Osteoblast (primary cell): ENCODE results near the gene TENT5A. TPM values are rescaled to one million over a fixed set of nuclear protein-coding genes. Genes with fewer than 3 reads are reported as not detected.

Experiments
- DNase-seq: peaks from one replicate; pipeline ENCODE4 v3.0.0; 2011; ENCODE audit warnings: low spot score, mixed read lengths; ENCODE audit not compliant: insufficient read length; ENCODE audit errors: missing footprints
- H2AFZ ChIP-seq: 2 replicates; pipeline ENCODE4 v1.6.0; 2011; ENCODE audit warnings: mild to moderate bottlenecking, low read length
- H3K27ac ChIP-seq: 2 replicates; pipeline ENCODE4 v1.5.1; 2011; ENCODE audit warnings: mild to moderate bottlenecking, low read depth, low read length, moderate library complexity
- H3K27me3 ChIP-seq: 2 replicates; pipeline ENCODE4 v1.6.0; 2012; ENCODE audit warnings: mild to moderate bottlenecking, control low read depth, inconsistent platforms, low read length, moderate library complexity; ENCODE audit not compliant: insufficient read depth
- H3K36me3 ChIP-seq: 2 replicates; pipeline ENCODE4 v1.5.1; 2011; ENCODE audit warnings: mild to moderate bottlenecking, low read length, control low read depth, moderate library complexity; ENCODE audit not compliant: insufficient read depth
- H3K4me1 ChIP-seq: 2 replicates; pipeline ENCODE4 v1.5.1; 2011; ENCODE audit warnings: mild to moderate bottlenecking, low read length, control low read depth, moderate library complexity; ENCODE audit not compliant: insufficient read depth
- H3K4me2 ChIP-seq: 2 replicates; pipeline ENCODE4 v1.6.0; 2011; ENCODE audit warnings: mild to moderate bottlenecking, low read length; ENCODE audit not compliant: insufficient read depth
- H3K4me3 ChIP-seq: fragments of 200-600 bp; sonication (generic); 3 replicates; pipeline ENCODE4 v1.5.1; 2012; ENCODE audit warnings: mild to moderate bottlenecking, low read length, inconsistent platforms; ENCODE audit not compliant: insufficient read depth
- H3K79me2 ChIP-seq: 2 replicates; pipeline ENCODE4 v1.6.0; 2012; ENCODE audit warnings: mild to moderate bottlenecking, low read length, control low read depth, inconsistent platforms; ENCODE audit not compliant: insufficient read depth
- H3K9me3 ChIP-seq: 2 replicates; pipeline ENCODE4 v1.5.1; 2011; ENCODE audit warnings: low read depth, low read length, control low read depth
- H4K20me1 ChIP-seq: 2 replicates; pipeline ENCODE4 v1.6.0; 2012; ENCODE audit warnings: mild to moderate bottlenecking, low read length, control low read depth; ENCODE audit not compliant: insufficient read depth
- CTCF ChIP-seq: IDR thresholded peaks from 2 replicates; pipeline ENCODE4 v1.5.1; 2011; ENCODE audit warnings: mild to moderate bottlenecking, low read depth, low read length, moderate library complexity; ENCODE audit errors: extremely low read depth
- total RNA-seq: library from RNA; depleted of rRNA; stranded (reverse); fragments of >200 nt; gene quantifications from 2 replicates; pipeline ENCODE4 v1.2.3, GENCODE V29; 2012

The TENT5A gene
- total RNA-seq, 1 donor: 82.9 TPM

GRCh38 chr6:81787313-81788068 lies 35.0 kb upstream of the TENT5A start:
- Histone ChIP-seq H3K27me3 (no peaks in the 10 kb centered on the region), H3K9me3 (no peaks in the 10 kb centered on the region), H3K79me2 (no peaks in the 10 kb centered on the region), H3K4me3 (peak overlapping the region; percentile 34), H3K4me2 (peak overlapping the region; percentile 46), H2AFZ (peak overlapping the region; percentile 53), H4K20me1 (no peaks in the 10 kb centered on the region), H3K27ac (peak overlapping the region; percentile 32), H3K36me3 (no peaks in the 10 kb centered on the region), H3K4me1 (peaks cover 14% of the 10 kb centered on the region)
- DNase-seq: peak; percentile 57
- TF ChIP-seq CTCF: no peak

- H2AFZ ChIP-seq: peak overlapping the region; percentile 84
- no peak for DNase-seq
- no peaks in the 10 kb centered on the region for H4K20me1 ChIP-seq
- no peak overlapping the region for H3K4me3 ChIP-seq
- no peak for TF ChIP-seq CTCF
- no peak overlapping the region for H3K27ac ChIP-seq
- H3K4me1 ChIP-seq: peaks cover 14% of the 10 kb centered on the region
- no peak overlapping the region for H3K4me2 ChIP-seq
- no peaks in the 10 kb centered on the region for H3K79me2 ChIP-seq
- no peaks in the 10 kb centered on the region for H3K36me3 ChIP-seq
- no peaks in the 10 kb centered on the region for H3K9me3 ChIP-seq
- no peaks in the 10 kb centered on the region for H3K27me3 ChIP-seq
These were observed 33.7 kb upstream of the TENT5A start for GRCh38 chr6:81786150-81786549.

- H3K79me2 ChIP-seq: no peaks in the 10 kb centered on the region
- DNase-seq: no peak
These were observed 32.9 kb upstream of the TENT5A start for GRCh38 chr6:81785377-81785776.

GRCh38 chr6:81783893-81784292 lies 31.4 kb upstream of the TENT5A start:
- Histone ChIP-seq H3K4me3 (no peak overlapping the region), H3K27ac (no peak overlapping the region), H4K20me1 (no peaks in the 10 kb centered on the region), H3K27me3 (no peaks in the 10 kb centered on the region), H3K79me2 (no peaks in the 10 kb centered on the region), H3K4me1 (peaks cover 14% of the 10 kb centered on the region), H3K9me3 (no peaks in the 10 kb centered on the region), H2AFZ (no peak overlapping the region), H3K36me3 (no peaks in the 10 kb centered on the region), H3K4me2 (no peak overlapping the region)
- DNase-seq: no peak
- TF ChIP-seq CTCF: no peak

More at GRCh38 chr6:81785377-81785776, 32.9 kb upstream of the TENT5A start:
- H3K4me2 ChIP-seq: no peak overlapping the region
- H3K27ac ChIP-seq: no peak overlapping the region
- H3K4me1 ChIP-seq: peaks cover 14% of the 10 kb centered on the region
- H3K9me3 ChIP-seq: no peaks in the 10 kb centered on the region
- no peak overlapping the region for H3K4me3 ChIP-seq
- no peaks in the 10 kb centered on the region for H3K27me3 ChIP-seq
- no peaks in the 10 kb centered on the region for H3K36me3 ChIP-seq
- no peaks in the 10 kb centered on the region for H4K20me1 ChIP-seq
- no peak for TF ChIP-seq CTCF
- H2AFZ ChIP-seq: no peak overlapping the region
